Kidney epithelial cell (primary cell): ENCODE data around the gene NAT9. TPM values are rescaled to one million over a fixed set of nuclear protein-coding genes. Genes with fewer than 3 reads are reported as not detected.

Experiments used
- DNase-seq: peaks from one replicate; pipeline ENCODE4 v3.0.0-alpha.2; 2010; ENCODE audit warnings: low read depth
- H3K27me3 ChIP-seq: 2 replicates; pipeline ENCODE4 v1.6.0; 2011; ENCODE audit warnings: low read length; ENCODE audit not compliant: control insufficient read depth, insufficient read depth
- H3K36me3 ChIP-seq: 2 replicates; pipeline ENCODE4 v1.5.1; 2011; ENCODE audit warnings: low read length; ENCODE audit not compliant: control insufficient read depth, insufficient read depth
- H3K4me3 ChIP-seq: 2 replicates; pipeline ENCODE4 v1.5.1; 2011; ENCODE audit warnings: low read depth, mild to moderate bottlenecking, control low read depth, low read length
- CTCF ChIP-seq: IDR thresholded peaks from 2 replicates; pipeline ENCODE4 v1.5.1; 2011; ENCODE audit warnings: mild to moderate bottlenecking, moderate library complexity, low read length, control low read depth, inconsistent platforms; ENCODE audit not compliant: insufficient read depth, poor library complexity, severe bottlenecking
- total RNA-seq: library from RNA; depleted of rRNA; stranded (reverse); fragments of >200 nt; gene quantifications from 2 replicates; pipeline ENCODE4 v1.2.3, GENCODE V29; 2015

Gene NAT9
- total RNA-seq, 1 donor from 2014 or later: 30.7 TPM

- Histone ChIP-seq H3K36me3 (no peaks in the 10 kb centered on the region), H3K27me3 (no peaks in the 10 kb centered on the region), H3K4me3 (no peak overlapping the region)
- DNase-seq: no peak
- no peak for TF ChIP-seq CTCF
These were observed 9.8 kb upstream of the NAT9 start for GRCh38 chr17:74785981-74786360.

GRCh38 chr17:74785096-74785980, 9.2 kb upstream of the NAT9 start:
- no peak overlapping the region for H3K4me3 ChIP-seq
- TF ChIP-seq CTCF: peak; percentile 5
- H3K27me3 ChIP-seq: no peaks in the 10 kb centered on the region
- no peak for DNase-seq
- H3K36me3 ChIP-seq: no peaks in the 10 kb centered on the region

- H3K4me3 ChIP-seq: no peak overlapping the region
- no peak for DNase-seq
- no peaks in the 10 kb centered on the region for H3K27me3 ChIP-seq
- TF ChIP-seq CTCF: no peak
- no peaks in the 10 kb centered on the region for H3K36me3 ChIP-seq
These were observed 8.1 kb upstream of the NAT9 start for GRCh38 chr17:74784125-74784810.

GRCh38 chr17:74782571-74782970, 6.4 kb upstream of the NAT9 start:
- no peaks in the 10 kb centered on the region for H3K36me3 ChIP-seq
- H3K4me3 ChIP-seq: no peak overlapping the region
- no peak for DNase-seq
- no peak for TF ChIP-seq CTCF
- no peaks in the 10 kb centered on the region for H3K27me3 ChIP-seq

GRCh38 chr17:74780443-74781238, 4.5 kb upstream of the NAT9 start:
- no peaks in the 10 kb centered on the region for H3K36me3 ChIP-seq
- TF ChIP-seq CTCF: peak; percentile 42
- no peak for DNase-seq

More at GRCh38 chr17:74780443-74781238, 4.5 kb upstream of the NAT9 start:
- H3K4me3 ChIP-seq: no peak overlapping the region
- H3K27me3 ChIP-seq: no peaks in the 10 kb centered on the region
